GM12801 (cell line): Measurements from ENCODE around the gene G3BP1.

Experiments
- TF ChIP-seq, protein P1 (sequence below): IDR thresholded peaks from one replicate; pipeline ENCODE4 v1.5.1; 2011; ENCODE audit warnings: control low read depth; ENCODE audit not compliant: insufficient read length; ENCODE audit errors: extremely low read depth

Gene G3BP1

GRCh38 chr5:151771259-151772028, at the start of gene G3BP1:
G3BP1 (plus strand) TSS chr5:151771954; CDS start chr5:151786621, 14,667 bp downstream.
- TF ChIP-seq, protein P1, sequence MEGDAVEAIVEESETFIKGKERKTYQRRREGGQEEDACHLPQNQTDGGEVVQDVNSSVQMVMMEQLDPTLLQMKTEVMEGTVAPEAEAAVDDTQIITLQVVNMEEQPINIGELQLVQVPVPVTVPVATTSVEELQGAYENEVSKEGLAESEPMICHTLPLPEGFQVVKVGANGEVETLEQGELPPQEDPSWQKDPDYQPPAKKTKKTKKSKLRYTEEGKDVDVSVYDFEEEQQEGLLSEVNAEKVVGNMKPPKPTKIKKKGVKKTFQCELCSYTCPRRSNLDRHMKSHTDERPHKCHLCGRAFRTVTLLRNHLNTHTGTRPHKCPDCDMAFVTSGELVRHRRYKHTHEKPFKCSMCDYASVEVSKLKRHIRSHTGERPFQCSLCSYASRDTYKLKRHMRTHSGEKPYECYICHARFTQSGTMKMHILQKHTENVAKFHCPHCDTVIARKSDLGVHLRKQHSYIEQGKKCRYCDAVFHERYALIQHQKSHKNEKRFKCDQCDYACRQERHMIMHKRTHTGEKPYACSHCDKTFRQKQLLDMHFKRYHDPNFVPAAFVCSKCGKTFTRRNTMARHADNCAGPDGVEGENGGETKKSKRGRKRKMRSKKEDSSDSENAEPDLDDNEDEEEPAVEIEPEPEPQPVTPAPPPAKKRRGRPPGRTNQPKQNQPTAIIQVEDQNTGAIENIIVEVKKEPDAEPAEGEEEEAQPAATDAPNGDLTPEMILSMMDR: no peak

GRCh38 chr5:151722546-151722945, 49.2 kb upstream of the G3BP1 start:
- TF ChIP-seq, protein P1: no peak

DNA sequence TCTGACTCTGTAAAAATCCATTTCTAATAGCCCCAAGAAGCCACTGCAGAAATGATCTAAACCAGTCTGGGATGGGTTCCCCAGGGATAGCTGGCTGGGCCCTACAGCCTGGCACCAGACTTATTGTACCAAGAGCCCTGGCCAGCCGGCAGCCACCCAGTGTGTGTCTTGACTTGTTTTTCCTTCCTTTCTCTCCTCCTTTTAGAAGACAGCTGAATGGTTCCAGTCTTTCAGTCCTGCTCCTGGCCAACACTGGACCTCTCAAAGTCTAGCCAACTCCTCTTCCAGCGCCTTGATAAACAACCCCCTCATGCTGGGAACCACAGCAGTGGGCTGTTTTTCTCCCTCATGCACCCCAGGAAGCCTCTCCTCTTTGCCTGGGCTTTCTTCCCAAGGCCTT, 47.4 kb upstream of the G3BP1 start:
- TF ChIP-seq, protein P1: no peak

GRCh38 chr5:151730381-151730780, 41.4 kb upstream of the G3BP1 start:
- TF ChIP-seq, protein P1: no peak

GRCh38 chr5:151733358-151734063, 38.2 kb upstream of the G3BP1 start:
- TF ChIP-seq, protein P1: no peak

DNA sequence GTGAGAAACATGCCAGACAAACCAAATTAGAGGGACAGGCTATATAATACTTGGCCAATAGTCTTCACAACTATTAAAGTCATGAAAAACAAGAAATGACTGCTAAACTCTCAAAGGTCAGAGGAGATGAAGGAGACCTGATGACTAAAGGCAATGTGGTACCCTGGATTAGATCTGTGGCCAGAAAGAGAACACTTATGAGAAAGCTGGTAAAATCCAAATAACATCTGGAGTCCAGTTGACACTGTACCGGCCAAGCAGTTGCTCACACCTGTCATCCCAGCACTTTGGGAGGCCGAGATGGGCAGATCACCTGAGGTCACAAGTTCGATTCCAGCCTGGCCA, 37.7 kb upstream of the G3BP1 start:
- TF ChIP-seq, protein P1: no peak

- TF ChIP-seq, protein P1: no peak
Measured at GRCh38 chr5:151735646-151736045, 36.1 kb upstream of the G3BP1 start.
